Measurements from ENCODE around the gene ABHD6. TPM values are rescaled to one million over a fixed set of nuclear protein-coding genes. Genes with fewer than 3 reads are reported as not detected.
A peak's percentile ranks its signal among the peaks of the same experiment; 100 is the strongest.
"Not testable (repeated sequence)": the region's sequence is repeated elsewhere in the genome, so short reads cannot be mapped to it uniquely, and the experiment has no call there.

Gene ABHD6
- total RNA-seq, 8 experiments from 2014 or later, result 2.6 to 21.1 (median 7.3) TPM

- 0 to 100% (median 53%) methylated on average over 1 to 15 of the region's 24 CpGs; no CpG with 5 or more reads in 2 of the 10 experiments for WGBS, 10 experiments
- H3K4me1 ChIP-seq (replicated peaks in 1 of 2), result no peaks in the 10 kb centered on the region
- H3K4me3 ChIP-seq, result peak overlapping the region; percentile 67 to 97 (median 93)
- peak overlapping the region in 1 of 2 donors; percentile 79 for H3K27ac ChIP-seq
- ATAC-seq (replicated peaks in 6 of 8), result peak in 6 of 8 experiments; percentile 0 to 30 (median 1)
- in situ Hi-C loops (cut with MboI; ENCODE audit: low pct_unique_long_range_greater_than_20kb in 2 of 9, low sequenced_read_pairs in 9 of 9, unreplicated experiment in 9 of 9), result no loop called here
These were observed 910 bp upstream of the ABHD6 start for GRCh38 chr3:58236527-58237237.

- in situ Hi-C loops (cut with MboI; ENCODE audit: low pct_unique_long_range_greater_than_20kb in 2 of 9, low sequenced_read_pairs in 9 of 9, unreplicated experiment in 9 of 9), result no loop called here
- 0% methylated on average over 1 to 2 of the region's 53 CpGs; no CpG with 5 or more reads in 8 of the 10 experiments for WGBS, 10 experiments
- Histone ChIP-seq H3K4me3 (peak overlapping the region; percentile 67 to 97 (median 93)), H3K4me1 (replicated peaks in 1 of 2) (no peaks in the 10 kb centered on the region), H3K27ac (peak overlapping the region; percentile 65 to 79)
- ATAC-seq (replicated peaks in 6 of 8), result peak; percentile 8 to 59 (median 20)
These were observed 519 bp downstream of the ABHD6 start for GRCh38 chr3:58237941-58238681.

- peak overlapping the region; percentile 67 to 97 (median 93) for H3K4me3 ChIP-seq
- in situ Hi-C loops (cut with MboI; ENCODE audit: low pct_unique_long_range_greater_than_20kb in 2 of 9, low sequenced_read_pairs in 9 of 9, unreplicated experiment in 9 of 9), result no loop called here
- no peaks in the 10 kb centered on the region for H3K4me1 ChIP-seq (replicated peaks in 1 of 2)
- 25 to 100% (median 26%) methylated on average over 2 to 3 of the region's 7 CpGs; no CpG with 5 or more reads in 7 of the 10 experiments for WGBS, 10 experiments
- no peak for ATAC-seq (replicated peaks in 6 of 8)
- H3K27ac ChIP-seq, result no peak overlapping the region
These were observed 1.2 kb downstream of the ABHD6 start for GRCh38 chr3:58238830-58239229.

- 75 to 100% (median 83%) methylated on average over 1 to 4 of the region's 4 CpGs; no CpG with 5 or more reads in 3 of the 10 experiments for WGBS, 10 experiments
- H3K27ac ChIP-seq, result no peak overlapping the region
- H3K4me1 ChIP-seq (replicated peaks in 1 of 2), result peaks cover 6% of the 10 kb centered on the region in 2 donors
- no peak overlapping the region for H3K4me3 ChIP-seq
- in situ Hi-C loops (cut with MboI; ENCODE audit: low pct_unique_long_range_greater_than_20kb in 2 of 9, low sequenced_read_pairs in 9 of 9, unreplicated experiment in 9 of 9), result no loop called here
- peak in 2 of 8 experiments; percentile 1 to 11 for ATAC-seq (replicated peaks in 6 of 8)
These were observed 3.9 kb downstream of the ABHD6 start for GRCh38 chr3:58241306-58242044.

GRCh38 chr3:58242340-58242739 is 4.7 kb downstream of the ABHD6 start:
- 17 to 100% (median 68%) methylated on average over 1 of the region's 1 CpG; no CpG with 5 or more reads in 6 of the 10 experiments for WGBS, 10 experiments
- no peak overlapping the region for H3K27ac ChIP-seq
- no peak overlapping the region for H3K4me3 ChIP-seq
- in situ Hi-C loops (cut with MboI; ENCODE audit: low pct_unique_long_range_greater_than_20kb in 2 of 9, low sequenced_read_pairs in 9 of 9, unreplicated experiment in 9 of 9), result no loop called here
- ATAC-seq (replicated peaks in 6 of 8), result peak in 3 of 8 experiments; percentile 6 to 61 (median 38)
- peaks cover 6% of the 10 kb centered on the region in 2 donors for H3K4me1 ChIP-seq (replicated peaks in 1 of 2)

- not testable (repeated sequence) for ATAC-seq (replicated peaks in 6 of 8)
These were observed 5.3 kb downstream of the ABHD6 start for GRCh38 chr3:58242860-58243259.

GRCh38 chr3:58243976-58244585 is 6.5 kb downstream of the ABHD6 start:
- ATAC-seq (replicated peaks in 6 of 8), result no peak
- WGBS, 10 experiments, result 46 to 100% (median 82%) methylated on average over 2 to 4 of the region's 6 CpGs
- Histone ChIP-seq H3K27ac (no peak overlapping the region), H3K4me3 (no peak overlapping the region), H3K4me1 (replicated peaks in 1 of 2) (peaks cover 6 to 11% of the 10 kb centered on the region in 2 donors)
- in situ Hi-C loops (cut with MboI; ENCODE audit: low pct_unique_long_range_greater_than_20kb in 2 of 9, low sequenced_read_pairs in 9 of 9, unreplicated experiment in 9 of 9), result no loop called here

More at GRCh38 chr3:58242860-58243259, 5.3 kb downstream of the ABHD6 start:
- WGBS, 10 experiments, result no CpG with 5 or more reads among the region's 4 CpGs
- H3K4me1 ChIP-seq (replicated peaks in 1 of 2); H3K27ac ChIP-seq; in situ Hi-C loops (cut with MboI; ENCODE audit: low pct_unique_long_range_greater_than_20kb in 2 of 9, low sequenced_read_pairs in 9 of 9, unreplicated experiment in 9 of 9); H3K4me3 ChIP-seq: not testable (repeated sequence)

- 44 to 100% (median 80%) methylated on average over 2 to 7 of the region's 8 CpGs; no CpG with 5 or more reads in 1 of the 10 experiments for WGBS, 10 experiments
- ATAC-seq (replicated peaks in 6 of 8), result peak in 5 of 8 experiments; percentile 70 to 88 (median 80)
- no peak overlapping the region for H3K4me3 ChIP-seq
- peaks cover 14 to 21% of the 10 kb centered on the region in 2 donors for H3K4me1 ChIP-seq (replicated peaks in 1 of 2)
- H3K27ac ChIP-seq, result peak overlapping the region in 1 of 2 donors; percentile 42
- in situ Hi-C loops (cut with MboI; ENCODE audit: low pct_unique_long_range_greater_than_20kb in 2 of 9, low sequenced_read_pairs in 9 of 9, unreplicated experiment in 9 of 9), result no loop called here
These were observed 8.8 kb downstream of the ABHD6 start for GRCh38 chr3:58246148-58247047.

- Histone ChIP-seq H3K4me1 (replicated peaks in 1 of 2) (peaks cover 14 to 21% of the 10 kb centered on the region in 2 donors), H3K27ac (no peak overlapping the region), H3K4me3 (no peak overlapping the region)
- ATAC-seq (replicated peaks in 6 of 8), result peak; percentile 30 to 96 (median 48)
- WGBS, 10 experiments, result 16 to 56% (median 35%) methylated on average over 2 to 7 of the region's 7 CpGs; no CpG with 5 or more reads in 1 of the 10 experiments
- in situ Hi-C loops (cut with MboI; ENCODE audit: low pct_unique_long_range_greater_than_20kb in 2 of 9, low sequenced_read_pairs in 9 of 9, unreplicated experiment in 9 of 9), result no loop called here
These were observed 11.9 kb downstream of the ABHD6 start for GRCh38 chr3:58249358-58250092.

- in situ Hi-C loops (cut with MboI; ENCODE audit: low pct_unique_long_range_greater_than_20kb in 2 of 9, low sequenced_read_pairs in 9 of 9, unreplicated experiment in 9 of 9), result no loop called here
- no peak for ATAC-seq (replicated peaks in 6 of 8)
- Histone ChIP-seq H3K4me3 (no peak overlapping the region), H3K27ac (no peak overlapping the region), H3K4me1 (replicated peaks in 1 of 2) (peaks cover 14 to 21% of the 10 kb centered on the region in 2 donors)
- 68 to 100% (median 86%) methylated on average over 1 to 6 of the region's 8 CpGs; no CpG with 5 or more reads in 1 of the 10 experiments for WGBS, 10 experiments
These were observed 12.6 kb downstream of the ABHD6 start for GRCh38 chr3:58250093-58250707.

GRCh38 chr3:58251631-58252035 is 14.0 kb downstream of the ABHD6 start:
- H3K4me1 ChIP-seq (replicated peaks in 1 of 2), result peaks cover 9 to 16% of the 10 kb centered on the region in 2 donors
- 75 to 100% (median 100%) methylated on average over 1 to 3 of the region's 3 CpGs; no CpG with 5 or more reads in 2 of the 10 experiments for WGBS, 10 experiments
- no peak overlapping the region for H3K27ac ChIP-seq
- in situ Hi-C loops (cut with MboI; ENCODE audit: low pct_unique_long_range_greater_than_20kb in 2 of 9, low sequenced_read_pairs in 9 of 9, unreplicated experiment in 9 of 9), result no loop called here
- H3K4me3 ChIP-seq, result no peak overlapping the region
- ATAC-seq (replicated peaks in 6 of 8), result no peak
